NT2/D1 (cell line): ENCODE data around the gene NOP56.

ENCODE experiments used
- SUZ12 ChIP-seq: IDR thresholded peaks from 2 replicates; pipeline ENCODE4 v1.6.1; 2011; ENCODE audit not compliant: insufficient read length, insufficient read depth; ENCODE audit errors: extremely low read depth
- YY1 ChIP-seq: IDR thresholded peaks from 2 replicates; pipeline ENCODE4 v1.6.1; 2011; ENCODE audit not compliant: insufficient read length, insufficient read depth
- ZNF274 ChIP-seq: IDR thresholded peaks from 2 replicates; pipeline ENCODE4 v1.6.1; 2011; ENCODE audit warnings: mild to moderate bottlenecking, low read depth, low read length

GRCh38 chr20:2618815-2619214 lies 33.6 kb upstream of the NOP56 start:
- TF ChIP-seq ZNF274: no peak
- no peak for TF ChIP-seq YY1
- TF ChIP-seq SUZ12: no peak
